NCI-H2107 treated with DMSO at 0.1 percent for 48 hours (cell line): ENCODE measurements around the gene OGFOD2.
A peak's percentile ranks its signal among the peaks of the same experiment; 100 is the strongest.
"Not testable (repeated sequence)": the region's sequence is repeated elsewhere in the genome, so short reads cannot be mapped to it uniquely, and the experiment has no call there.

Source experiments
- DNase-seq: peaks from one replicate; lab custom pipeline; 2025; ENCODE audit not compliant: unreplicated experiment; lab: John Stamatoyannopoulos, UW

Gene OGFOD2

GRCh38 chr12:122974892-122975789 lies at the start of gene OGFOD2:
Gene OGFOD2, plus strand, starts transcription at chr12:122975244. Its CDS starts 8 bp downstream, at chr12:122975252.
- peak; percentile 83 for DNase-seq

DNA sequence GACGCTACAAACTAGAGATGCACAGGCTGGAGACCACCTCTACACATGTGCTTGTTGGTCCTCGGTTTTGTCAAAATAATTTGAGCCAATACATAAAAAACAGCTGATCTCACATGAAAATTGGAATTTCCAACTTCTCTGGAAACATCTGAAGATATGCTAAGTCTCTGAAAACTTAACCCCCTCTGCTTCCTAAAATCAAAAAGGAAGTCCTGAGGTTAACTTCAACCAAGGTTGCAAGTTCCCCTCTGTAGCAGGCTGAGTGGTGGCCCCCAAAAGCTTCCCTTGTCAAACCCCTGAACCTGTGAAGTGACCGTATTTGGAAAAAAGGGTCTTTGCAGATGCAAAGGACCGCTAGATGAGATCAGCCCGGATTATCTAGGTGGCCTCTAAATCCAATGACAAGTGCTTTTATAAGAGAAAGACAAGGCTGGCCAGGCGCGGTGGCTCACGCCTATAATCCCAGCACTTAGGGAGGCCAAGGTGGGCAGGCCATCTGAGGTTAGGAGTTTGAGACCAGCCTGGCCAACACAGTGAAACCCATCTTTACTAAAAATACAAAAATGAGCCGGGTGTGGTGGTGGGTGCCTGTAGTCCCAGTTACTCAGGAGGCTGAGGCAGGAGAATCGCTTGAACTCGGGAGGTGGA lies 47.2 kb upstream of the OGFOD2 start:
- DNase-seq, result no peak

GRCh38 chr12:122928404-122929147 lies 46.5 kb upstream of the OGFOD2 start:
- DNase-seq, result no peak

GRCh38 chr12:122929148-122929538 lies 45.9 kb upstream of the OGFOD2 start:
- no peak for DNase-seq

GRCh38 chr12:122929812-122930211 lies 45.2 kb upstream of the OGFOD2 start:
- no peak for DNase-seq

- no peak for DNase-seq
Observed at GRCh38 chr12:122932207-122932606, 42.8 kb upstream of the OGFOD2 start.

DNA sequence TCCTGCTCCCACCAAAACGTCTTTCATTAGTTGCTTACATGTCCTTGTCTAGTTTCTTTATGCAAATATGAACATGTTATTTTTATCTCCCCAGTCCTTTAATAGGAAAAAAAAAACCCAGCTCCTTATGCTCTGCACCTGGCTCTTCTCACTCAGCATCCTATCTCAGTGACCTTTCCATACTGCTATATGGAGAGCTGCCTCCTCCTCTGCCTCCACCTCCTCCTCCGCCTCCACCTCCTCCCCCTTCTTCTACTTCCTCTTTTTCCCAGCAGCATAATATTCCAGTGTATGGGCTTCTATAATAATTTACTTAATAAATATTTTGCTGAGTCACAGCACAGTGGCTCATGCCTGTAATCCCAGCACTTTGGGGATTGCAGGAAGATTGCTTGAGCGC lies 40.3 kb upstream of the OGFOD2 start:
- DNase-seq, result no peak

GRCh38 chr12:122935318-122935717 lies 39.7 kb upstream of the OGFOD2 start:
- no peak for DNase-seq

DNA sequence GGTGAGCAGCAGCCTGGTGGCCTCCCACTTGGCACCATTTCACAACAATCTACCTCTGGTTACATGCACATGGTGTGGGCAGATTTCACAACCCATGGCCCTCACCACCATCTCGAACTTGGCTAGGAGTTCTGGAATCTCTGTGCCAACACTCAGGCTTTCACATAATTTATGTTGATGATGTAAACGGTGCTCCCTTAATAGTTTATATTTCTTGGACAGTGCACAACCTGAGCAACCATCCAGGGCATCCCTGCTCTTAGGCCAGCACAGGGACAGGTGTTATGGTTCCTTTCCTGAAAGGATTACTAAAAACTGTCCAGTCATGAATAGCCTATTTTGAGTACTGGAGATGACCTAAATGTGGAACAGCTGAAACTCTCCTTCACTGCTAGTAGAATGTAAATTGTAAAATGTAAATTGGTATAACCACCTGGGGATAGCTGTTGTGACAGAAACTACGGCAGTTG lies 37.4 kb upstream of the OGFOD2 start:
- no peak for DNase-seq

DNA sequence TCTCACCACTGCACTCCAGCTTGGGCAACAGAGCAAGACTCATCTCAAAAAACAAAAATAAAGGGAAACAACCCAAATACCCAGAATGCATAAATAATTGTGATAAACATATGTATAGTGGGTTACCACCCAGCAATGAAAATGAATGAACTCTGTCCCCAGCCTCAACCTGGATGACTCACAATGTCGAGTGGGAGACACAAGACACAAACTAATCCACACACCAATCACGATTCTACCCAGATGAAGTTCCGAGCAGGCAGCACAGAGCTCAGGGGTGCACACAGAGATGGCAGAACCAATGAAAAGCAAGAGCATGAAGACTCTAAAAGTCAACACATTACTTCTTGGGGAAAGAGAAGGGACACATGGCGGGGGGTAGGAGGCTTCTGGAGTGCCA lies 35.9 kb upstream of the OGFOD2 start:
- DNase-seq, result no peak

DNA sequence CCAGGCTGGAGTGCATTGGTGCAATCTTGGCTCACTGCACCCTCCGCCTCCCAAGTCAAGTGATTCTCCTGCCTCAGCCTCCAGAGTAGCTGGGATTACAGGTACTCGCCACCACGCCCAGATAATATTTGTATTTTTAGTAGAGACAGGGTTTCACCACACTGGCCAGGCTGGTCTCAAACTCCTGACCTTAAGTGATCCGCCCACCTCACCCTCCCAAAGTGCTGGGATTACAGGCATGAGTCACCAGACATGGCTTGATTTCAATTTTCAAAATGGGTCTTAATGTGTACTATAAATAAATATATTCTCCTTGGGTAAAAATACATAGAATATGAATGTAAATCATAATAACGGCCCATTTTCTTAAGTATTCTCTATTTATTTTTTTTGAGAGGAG lies 33.7 kb upstream of the OGFOD2 start:
- DNase-seq, result not testable (repeated sequence)

DNA sequence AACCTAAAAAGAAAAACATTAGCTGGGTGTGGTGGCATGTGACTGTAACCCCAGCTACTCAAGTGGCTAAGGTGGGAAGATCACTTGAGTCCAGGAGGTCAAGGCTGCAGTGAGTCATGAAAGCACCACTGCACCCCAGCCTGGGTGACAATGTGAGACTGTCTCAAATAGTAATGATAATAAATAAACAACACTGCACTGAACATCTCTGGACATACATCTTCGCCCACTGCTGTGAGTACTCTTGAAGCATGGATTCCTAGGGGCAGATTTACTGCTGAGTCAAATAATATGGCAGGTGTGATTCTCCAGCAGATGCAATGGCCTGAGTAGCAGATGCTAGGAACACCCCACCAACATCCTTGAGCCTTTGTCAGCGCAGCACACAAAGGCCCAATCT lies 32.4 kb upstream of the OGFOD2 start:
- DNase-seq, result no peak

DNA sequence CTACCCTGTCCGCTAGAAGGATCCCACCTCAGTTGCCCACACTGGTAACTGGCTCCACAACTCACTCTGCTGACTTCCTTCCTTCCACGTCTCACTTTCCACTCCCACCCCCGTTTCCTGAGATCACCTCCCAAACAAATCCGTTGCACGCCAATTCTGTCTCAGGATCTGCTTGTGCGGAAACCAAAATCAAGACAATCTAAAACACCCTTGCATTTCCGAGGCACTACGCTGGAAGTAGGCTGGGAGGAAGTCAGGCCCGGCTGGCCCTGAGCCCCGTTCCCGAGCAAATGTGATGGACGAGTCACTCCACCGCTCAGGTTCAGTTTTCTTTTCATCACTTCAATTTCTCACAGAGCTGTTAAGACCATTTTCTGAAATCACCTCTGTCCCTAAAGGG lies 31.8 kb upstream of the OGFOD2 start:
- no peak for DNase-seq

DNA sequence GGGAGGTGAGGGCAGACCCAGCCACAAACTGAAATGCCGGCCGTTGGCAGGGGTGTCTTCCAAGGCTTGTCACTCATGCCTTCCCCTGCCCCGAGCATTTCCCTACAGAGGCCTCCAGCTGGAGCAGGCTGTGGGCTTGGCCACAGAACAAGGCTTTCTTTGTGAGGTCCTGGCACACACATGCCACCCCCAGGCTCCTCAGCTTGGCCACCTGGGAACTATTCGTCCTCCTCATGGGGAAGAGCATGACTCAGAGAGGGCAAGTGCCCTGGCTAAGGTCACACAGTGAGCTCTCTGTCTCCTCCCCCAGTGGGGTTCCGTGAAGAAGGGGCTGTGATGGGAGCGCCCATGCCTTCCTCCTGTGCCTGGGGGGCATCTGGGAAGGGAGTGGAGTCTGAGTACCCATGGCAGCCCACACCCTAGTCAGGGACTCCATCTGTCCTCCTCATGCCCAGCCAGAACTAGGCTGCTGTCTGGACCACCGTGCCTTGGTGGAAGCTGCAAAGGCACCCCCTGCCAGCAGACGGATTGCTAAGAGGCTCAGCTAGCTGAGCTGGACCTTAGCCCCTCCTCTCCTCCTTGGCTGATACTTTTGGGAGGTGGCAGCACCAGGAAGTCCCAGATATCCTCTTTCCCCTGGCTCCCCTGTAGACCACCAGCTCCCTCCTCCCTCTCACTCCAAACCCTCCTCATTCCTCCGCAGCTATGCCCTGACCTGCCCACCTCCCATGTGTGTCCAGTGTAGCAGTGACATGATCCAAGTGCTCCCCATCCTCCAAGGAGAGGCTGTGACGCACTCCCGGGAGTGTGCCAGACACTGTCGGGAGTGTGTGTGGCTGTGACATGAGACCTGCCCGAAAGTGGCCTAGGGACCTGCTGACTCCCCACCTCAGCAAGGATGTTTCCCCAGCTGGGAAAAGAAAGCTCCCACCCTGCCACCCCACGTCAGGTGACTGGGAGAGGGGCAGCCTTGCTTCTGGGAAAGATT lies 30.1 kb upstream of the OGFOD2 start:
- DNase-seq, result no peak

DNA sequence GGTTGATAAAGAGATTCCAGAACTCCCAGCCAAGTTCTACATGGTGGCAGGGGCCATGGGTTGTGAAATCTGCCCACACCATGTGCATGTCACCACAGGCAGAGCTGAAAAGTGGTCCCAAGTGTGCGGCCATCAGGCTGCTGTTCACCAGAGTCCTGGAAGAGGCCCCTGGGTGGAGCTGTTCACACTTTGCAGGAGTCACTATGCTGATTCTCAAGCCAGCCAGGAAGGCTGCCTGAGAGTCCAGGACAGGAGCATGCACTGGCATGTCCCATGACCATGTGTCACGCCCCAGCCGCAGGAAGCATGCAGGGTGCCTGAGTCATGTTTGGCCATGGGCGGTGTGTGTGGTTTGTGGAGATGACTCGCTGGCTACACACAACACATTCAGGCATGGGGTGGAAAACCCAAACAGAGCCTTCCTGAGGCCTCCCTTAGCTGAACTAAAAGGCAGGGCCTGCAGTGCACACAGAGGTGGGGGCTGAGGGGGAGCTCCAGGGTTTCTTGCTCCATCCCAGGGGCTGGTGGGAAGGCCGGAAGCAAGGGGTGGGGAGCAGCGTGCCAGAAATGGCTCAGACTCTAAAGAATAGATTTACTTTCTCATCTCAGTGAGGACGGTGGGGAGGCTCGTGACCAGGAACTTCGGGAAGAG lies 28.2 kb upstream of the OGFOD2 start:
- DNase-seq, result no peak

GRCh38 chr12:122947352-122947792 lies 27.7 kb upstream of the OGFOD2 start:
- DNase-seq, result no peak

DNA sequence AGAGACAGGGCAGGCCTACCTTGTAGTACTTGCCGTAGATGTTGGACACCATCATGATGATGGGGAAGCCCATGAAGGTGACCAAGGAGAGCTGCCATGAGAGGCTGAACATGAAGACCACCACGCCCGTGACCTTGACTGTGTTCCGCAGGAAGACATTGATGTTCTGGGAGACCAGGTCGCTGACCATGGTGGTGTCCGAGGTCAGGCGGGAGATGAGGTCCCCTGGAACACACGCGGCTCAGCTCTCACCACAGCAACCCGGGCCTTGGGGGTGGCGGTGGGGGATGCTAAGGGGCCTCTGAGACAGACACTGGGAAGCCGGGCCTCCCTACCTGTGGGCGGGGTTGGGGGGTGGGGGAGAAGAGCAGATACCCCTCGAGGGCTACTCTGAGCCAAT lies 26.4 kb upstream of the OGFOD2 start:
- no peak for DNase-seq

GRCh38 chr12:122949405-122949804 lies 25.6 kb upstream of the OGFOD2 start:
- DNase-seq, result no peak

DNA sequence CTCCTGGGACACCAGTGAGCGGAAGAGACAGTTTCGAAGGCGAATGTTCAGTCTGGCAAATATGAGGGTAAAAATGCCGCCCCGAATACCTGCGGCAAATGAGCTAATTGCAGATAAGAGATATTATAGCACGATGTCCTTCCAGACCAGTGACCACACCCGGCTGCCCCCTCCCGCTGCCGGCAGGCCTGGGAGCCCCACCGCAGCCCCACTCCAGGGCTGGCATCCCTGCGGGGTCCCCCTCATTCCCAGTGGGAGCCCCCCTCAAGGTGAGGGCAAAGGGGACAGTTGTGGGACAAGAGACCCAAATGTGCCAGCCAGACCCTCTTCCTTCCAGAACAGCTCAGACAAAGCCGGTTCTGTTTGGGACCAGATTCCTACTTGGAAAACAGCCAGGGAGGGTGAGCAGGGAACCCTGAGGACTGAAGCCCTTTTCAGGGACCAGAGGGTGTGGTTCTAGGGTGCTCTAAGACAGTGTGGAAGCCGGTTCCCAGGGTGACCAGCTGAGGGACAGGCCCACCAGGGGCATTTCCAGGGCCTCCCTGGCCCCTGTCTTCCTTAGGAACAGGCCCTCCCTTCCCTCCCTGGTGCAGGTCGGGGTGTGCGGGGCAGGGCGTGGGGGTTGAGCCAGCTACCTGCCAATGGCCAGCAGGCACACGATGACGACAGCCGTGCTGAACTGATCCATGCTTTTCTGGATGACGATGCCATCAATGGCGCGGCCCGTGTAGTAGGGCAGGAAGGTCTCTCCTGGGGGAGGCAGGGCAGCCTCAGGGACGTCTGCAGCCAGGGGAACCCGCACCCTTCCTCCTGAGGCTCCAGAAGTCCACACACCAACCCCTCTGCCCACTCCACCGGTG lies 25.0 kb upstream of the OGFOD2 start:
- DNase-seq, result no peak
